ENCODE data around the gene XYLT1. TPM values are rescaled to one million over a fixed set of nuclear protein-coding genes. Genes with fewer than 3 reads are reported as not detected.

The XYLT1 gene
- total and polyA plus RNA-seq, 2 donors, result 2.2 to 3.5 TPM

GRCh38 chr16:17276010-17276530 is 194.7 kb downstream of the XYLT1 start:
- H3K4me3 ChIP-seq (ENCODE audit: low read length in 2 of 2), result no peak overlapping the region
- no peaks in the 10 kb centered on the region for H3K9me3 ChIP-seq (ENCODE audit: control insufficient read depth in 2 of 2, insufficient read depth in 1 of 2, low read length in 1 of 2)
- no peak for DNase-seq (ENCODE audit: low read depth in 6 of 9, low spot score in 9 of 9)
- no peaks in the 10 kb centered on the region for H3K36me3 ChIP-seq (ENCODE audit: control insufficient read depth in 2 of 2, insufficient read depth in 2 of 2, low read length in 1 of 2)
- 79% methylated on average over 4 of the region's 4 CpGs for WGBS
- H3K27me3 ChIP-seq (ENCODE audit: control insufficient read depth in 2 of 2, insufficient read depth in 1 of 2, low read length in 1 of 2), result no peaks in the 10 kb centered on the region
- H3K4me1 ChIP-seq (ENCODE audit: control insufficient read depth in 2 of 2, insufficient read depth in 2 of 2, low read length in 2 of 2), result peaks cover 0 to 2% of the 10 kb centered on the region in 2 donors
- H3K27ac ChIP-seq (ENCODE audit: low read depth in 1 of 2, low read length in 1 of 2), result no peak overlapping the region

GRCh38 chr16:17275076-17276009 is 195.4 kb downstream of the XYLT1 start:
- no peak for DNase-seq (ENCODE audit: low read depth in 6 of 9, low spot score in 9 of 9)
- 88% methylated on average over 9 of the region's 9 CpGs for WGBS
- Histone ChIP-seq H3K4me1 (ENCODE audit: control insufficient read depth in 2 of 2, insufficient read depth in 2 of 2, low read length in 2 of 2) (peaks cover 0 to 2% of the 10 kb centered on the region in 2 donors), H3K9me3 (ENCODE audit: control insufficient read depth in 2 of 2, insufficient read depth in 1 of 2, low read length in 1 of 2) (no peaks in the 10 kb centered on the region), H3K27ac (ENCODE audit: low read depth in 1 of 2, low read length in 1 of 2) (no peak overlapping the region), H3K36me3 (ENCODE audit: control insufficient read depth in 2 of 2, insufficient read depth in 2 of 2, low read length in 1 of 2) (no peaks in the 10 kb centered on the region), H3K27me3 (ENCODE audit: control insufficient read depth in 2 of 2, insufficient read depth in 1 of 2, low read length in 1 of 2) (no peaks in the 10 kb centered on the region), H3K4me3 (ENCODE audit: low read length in 2 of 2) (no peak overlapping the region)

GRCh38 chr16:17273142-17273561 is 197.6 kb downstream of the XYLT1 start:
- WGBS, result 94% methylated on average over 4 of the region's 4 CpGs
- no peak for DNase-seq (ENCODE audit: low read depth in 6 of 9, low spot score in 9 of 9)
- Histone ChIP-seq H3K4me1 (ENCODE audit: control insufficient read depth in 2 of 2, insufficient read depth in 2 of 2, low read length in 2 of 2) (peaks cover 0 to 2% of the 10 kb centered on the region in 2 donors), H3K27me3 (ENCODE audit: control insufficient read depth in 2 of 2, insufficient read depth in 1 of 2, low read length in 1 of 2) (no peaks in the 10 kb centered on the region), H3K36me3 (ENCODE audit: control insufficient read depth in 2 of 2, insufficient read depth in 2 of 2, low read length in 1 of 2) (no peaks in the 10 kb centered on the region), H3K27ac (ENCODE audit: low read depth in 1 of 2, low read length in 1 of 2) (no peak overlapping the region), H3K4me3 (ENCODE audit: low read length in 2 of 2) (no peak overlapping the region), H3K9me3 (ENCODE audit: control insufficient read depth in 2 of 2, insufficient read depth in 1 of 2, low read length in 1 of 2) (no peaks in the 10 kb centered on the region)

- 97% methylated on average over 10 of the region's 10 CpGs for WGBS
These were observed 198.0 kb downstream of the XYLT1 start for GRCh38 chr16:17272716-17273115.

GRCh38 chr16:17271687-17272086 is 199.1 kb downstream of the XYLT1 start:
- WGBS, result 95% methylated on average over 4 of the region's 4 CpGs
- Histone ChIP-seq H3K4me1 (ENCODE audit: control insufficient read depth in 2 of 2, insufficient read depth in 2 of 2, low read length in 2 of 2) (peaks cover 0 to 2% of the 10 kb centered on the region in 2 donors), H3K4me3 (ENCODE audit: low read length in 2 of 2) (no peak overlapping the region), H3K27ac (ENCODE audit: low read depth in 1 of 2, low read length in 1 of 2) (no peak overlapping the region), H3K9me3 (ENCODE audit: control insufficient read depth in 2 of 2, insufficient read depth in 1 of 2, low read length in 1 of 2) (no peaks in the 10 kb centered on the region), H3K36me3 (ENCODE audit: control insufficient read depth in 2 of 2, insufficient read depth in 2 of 2, low read length in 1 of 2) (no peaks in the 10 kb centered on the region), H3K27me3 (ENCODE audit: control insufficient read depth in 2 of 2, insufficient read depth in 1 of 2, low read length in 1 of 2) (no peaks in the 10 kb centered on the region)
- DNase-seq (ENCODE audit: low read depth in 6 of 9, low spot score in 9 of 9), result no peak

More at GRCh38 chr16:17272716-17273115, 198.0 kb downstream of the XYLT1 start:
- H3K27ac ChIP-seq (ENCODE audit: low read depth in 1 of 2, low read length in 1 of 2), result no peak overlapping the region
- peaks cover 0 to 2% of the 10 kb centered on the region in 2 donors for H3K4me1 ChIP-seq (ENCODE audit: control insufficient read depth in 2 of 2, insufficient read depth in 2 of 2, low read length in 2 of 2)
- DNase-seq (ENCODE audit: low read depth in 6 of 9, low spot score in 9 of 9), result no peak
- no peaks in the 10 kb centered on the region for H3K9me3 ChIP-seq (ENCODE audit: control insufficient read depth in 2 of 2, insufficient read depth in 1 of 2, low read length in 1 of 2)
- H3K36me3 ChIP-seq (ENCODE audit: control insufficient read depth in 2 of 2, insufficient read depth in 2 of 2, low read length in 1 of 2), result no peaks in the 10 kb centered on the region
- no peaks in the 10 kb centered on the region for H3K27me3 ChIP-seq (ENCODE audit: control insufficient read depth in 2 of 2, insufficient read depth in 1 of 2, low read length in 1 of 2)
- H3K4me3 ChIP-seq (ENCODE audit: low read length in 2 of 2), result no peak overlapping the region

GRCh38 chr16:17270683-17271109 is 200.1 kb downstream of the XYLT1 start:
- Histone ChIP-seq H3K27me3 (ENCODE audit: control insufficient read depth in 2 of 2, insufficient read depth in 1 of 2, low read length in 1 of 2) (no peaks in the 10 kb centered on the region), H3K27ac (ENCODE audit: low read depth in 1 of 2, low read length in 1 of 2) (no peak overlapping the region), H3K36me3 (ENCODE audit: control insufficient read depth in 2 of 2, insufficient read depth in 2 of 2, low read length in 1 of 2) (no peaks in the 10 kb centered on the region), H3K4me3 (ENCODE audit: low read length in 2 of 2) (no peak overlapping the region), H3K9me3 (ENCODE audit: control insufficient read depth in 2 of 2, insufficient read depth in 1 of 2, low read length in 1 of 2) (no peaks in the 10 kb centered on the region), H3K4me1 (ENCODE audit: control insufficient read depth in 2 of 2, insufficient read depth in 2 of 2, low read length in 2 of 2) (peaks cover 0 to 2% of the 10 kb centered on the region in 2 donors)
- DNase-seq (ENCODE audit: low read depth in 6 of 9, low spot score in 9 of 9), result no peak
- WGBS, result 96% methylated on average over 6 of the region's 6 CpGs

GRCh38 chr16:17270111-17270510 is 200.6 kb downstream of the XYLT1 start:
- H3K27ac ChIP-seq (ENCODE audit: low read depth in 1 of 2, low read length in 1 of 2), result no peak overlapping the region
- H3K27me3 ChIP-seq (ENCODE audit: control insufficient read depth in 2 of 2, insufficient read depth in 1 of 2, low read length in 1 of 2), result no peaks in the 10 kb centered on the region
- DNase-seq (ENCODE audit: low read depth in 6 of 9, low spot score in 9 of 9), result no peak
- no peaks in the 10 kb centered on the region for H3K36me3 ChIP-seq (ENCODE audit: control insufficient read depth in 2 of 2, insufficient read depth in 2 of 2, low read length in 1 of 2)
- WGBS, result 96% methylated on average over 3 of the region's 3 CpGs
- no peaks in the 10 kb centered on the region for H3K9me3 ChIP-seq (ENCODE audit: control insufficient read depth in 2 of 2, insufficient read depth in 1 of 2, low read length in 1 of 2)
- peaks cover 0 to under 1% of the 10 kb centered on the region in 2 donors for H3K4me1 ChIP-seq (ENCODE audit: control insufficient read depth in 2 of 2, insufficient read depth in 2 of 2, low read length in 2 of 2)
- no peak overlapping the region for H3K4me3 ChIP-seq (ENCODE audit: low read length in 2 of 2)

GRCh38 chr16:17269439-17269838 is 201.3 kb downstream of the XYLT1 start:
- Histone ChIP-seq H3K36me3 (ENCODE audit: control insufficient read depth in 2 of 2, insufficient read depth in 2 of 2, low read length in 1 of 2) (no peaks in the 10 kb centered on the region), H3K9me3 (ENCODE audit: control insufficient read depth in 2 of 2, insufficient read depth in 1 of 2, low read length in 1 of 2) (no peaks in the 10 kb centered on the region), H3K4me3 (ENCODE audit: low read length in 2 of 2) (no peak overlapping the region), H3K4me1 (ENCODE audit: control insufficient read depth in 2 of 2, insufficient read depth in 2 of 2, low read length in 2 of 2) (no peaks in the 10 kb centered on the region), H3K27me3 (ENCODE audit: control insufficient read depth in 2 of 2, insufficient read depth in 1 of 2, low read length in 1 of 2) (no peaks in the 10 kb centered on the region), H3K27ac (ENCODE audit: low read depth in 1 of 2, low read length in 1 of 2) (no peak overlapping the region)
- WGBS, result 99% methylated on average over 2 of the region's 2 CpGs
- no peak for DNase-seq (ENCODE audit: low read depth in 6 of 9, low spot score in 9 of 9)

- Histone ChIP-seq H3K9me3 (ENCODE audit: control insufficient read depth in 2 of 2, insufficient read depth in 1 of 2, low read length in 1 of 2) (no peaks in the 10 kb centered on the region), H3K36me3 (ENCODE audit: control insufficient read depth in 2 of 2, insufficient read depth in 2 of 2, low read length in 1 of 2) (no peaks in the 10 kb centered on the region), H3K4me1 (ENCODE audit: control insufficient read depth in 2 of 2, insufficient read depth in 2 of 2, low read length in 2 of 2) (no peaks in the 10 kb centered on the region), H3K27me3 (ENCODE audit: control insufficient read depth in 2 of 2, insufficient read depth in 1 of 2, low read length in 1 of 2) (no peaks in the 10 kb centered on the region), H3K27ac (ENCODE audit: low read depth in 1 of 2, low read length in 1 of 2) (no peak overlapping the region), H3K4me3 (ENCODE audit: low read length in 2 of 2) (no peak overlapping the region)
- WGBS, result 98% methylated on average over 16 of the region's 16 CpGs
- DNase-seq (ENCODE audit: low read depth in 6 of 9, low spot score in 9 of 9), result no peak
These were observed 204.0 kb downstream of the XYLT1 start for GRCh38 chr16:17266608-17267313.

All from thymus (tissue), 11 donors.